HT1080 (cell line): ENCODE results near the gene CHD2. TPM values are rescaled to one million over a fixed set of nuclear protein-coding genes. Genes with fewer than 3 reads are reported as not detected.
"Not testable (repeated sequence)": the region's sequence is repeated elsewhere in the genome, so short reads cannot be mapped to it uniquely, and the experiment has no call there.

Experiments
- DNase-seq: peaks from one replicate; pipeline ENCODE4 v3.0.0-alpha.2; 2015; ENCODE audit warnings: low read depth
- total RNA-seq: library from RNA; depleted of rRNA; stranded (reverse); fragments of >200 nt; shearing (Covaris generic); gene quantifications from 2 replicates; pipeline ENCODE4 v1.2.3, GENCODE V29; 2014

The CHD2 gene
- total RNA-seq, 1 experiment from 2014 or later = 28.1 TPM

DNA sequence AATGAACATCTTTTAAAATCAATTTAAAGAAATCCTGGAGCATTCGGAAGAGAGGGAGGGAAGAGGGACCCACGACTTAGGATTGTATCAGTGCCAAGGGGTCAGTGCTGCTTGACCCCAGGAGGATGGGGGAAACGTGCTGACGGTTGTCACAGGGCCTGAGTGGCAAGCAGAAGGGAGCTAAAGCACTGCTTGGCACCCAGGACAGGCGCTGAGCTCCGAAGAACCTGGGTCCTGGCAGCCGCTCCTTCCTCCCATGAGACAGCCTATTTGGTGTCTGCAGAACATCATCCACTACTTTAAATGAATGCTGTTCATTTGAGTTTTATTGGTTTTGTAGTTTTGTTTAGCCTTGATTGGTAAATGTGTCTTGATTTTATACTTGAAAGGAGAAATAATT, 134.4 kb downstream of the CHD2 start:
- no peak for DNase-seq

DNA sequence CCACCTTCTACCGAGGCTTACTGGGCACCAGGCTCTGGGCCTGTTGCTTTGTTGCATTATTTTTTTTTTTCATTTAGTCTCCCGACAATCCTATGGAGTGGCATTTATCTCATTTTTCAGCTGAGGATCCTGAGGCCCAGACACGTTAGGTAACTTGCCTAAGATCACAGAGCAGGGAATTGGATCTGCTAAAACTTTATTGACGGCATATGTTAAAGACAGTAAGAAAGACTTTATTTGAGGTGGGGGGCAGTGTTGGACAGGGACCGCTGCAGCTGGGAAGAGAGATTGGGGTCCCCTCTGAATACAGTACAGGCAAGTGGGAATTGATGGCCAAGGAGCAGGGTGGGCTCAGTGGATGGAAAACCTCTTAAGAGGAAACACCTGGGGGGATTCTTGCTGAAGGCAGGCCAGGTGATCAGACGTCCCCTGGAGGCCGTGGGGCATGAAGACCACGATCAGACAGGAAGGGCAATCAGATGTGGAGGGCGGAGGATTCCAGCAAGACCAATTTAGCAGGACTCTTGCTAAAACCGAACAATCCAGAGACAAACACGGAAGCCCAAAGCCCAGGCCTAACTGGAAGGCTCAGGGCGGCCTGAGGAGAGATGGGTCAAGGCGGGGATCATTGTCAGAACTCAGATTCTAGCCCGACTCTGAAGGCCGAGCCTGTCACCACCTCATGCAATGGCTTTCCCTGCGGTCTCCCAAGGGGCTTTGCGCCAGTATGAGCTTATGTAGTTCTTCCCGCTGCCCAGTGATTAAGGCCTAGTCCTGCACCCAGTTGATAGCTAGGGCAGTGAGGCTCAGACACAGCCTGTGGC, 135.2 kb downstream of the CHD2 start:
- DNase-seq = no peak

DNA sequence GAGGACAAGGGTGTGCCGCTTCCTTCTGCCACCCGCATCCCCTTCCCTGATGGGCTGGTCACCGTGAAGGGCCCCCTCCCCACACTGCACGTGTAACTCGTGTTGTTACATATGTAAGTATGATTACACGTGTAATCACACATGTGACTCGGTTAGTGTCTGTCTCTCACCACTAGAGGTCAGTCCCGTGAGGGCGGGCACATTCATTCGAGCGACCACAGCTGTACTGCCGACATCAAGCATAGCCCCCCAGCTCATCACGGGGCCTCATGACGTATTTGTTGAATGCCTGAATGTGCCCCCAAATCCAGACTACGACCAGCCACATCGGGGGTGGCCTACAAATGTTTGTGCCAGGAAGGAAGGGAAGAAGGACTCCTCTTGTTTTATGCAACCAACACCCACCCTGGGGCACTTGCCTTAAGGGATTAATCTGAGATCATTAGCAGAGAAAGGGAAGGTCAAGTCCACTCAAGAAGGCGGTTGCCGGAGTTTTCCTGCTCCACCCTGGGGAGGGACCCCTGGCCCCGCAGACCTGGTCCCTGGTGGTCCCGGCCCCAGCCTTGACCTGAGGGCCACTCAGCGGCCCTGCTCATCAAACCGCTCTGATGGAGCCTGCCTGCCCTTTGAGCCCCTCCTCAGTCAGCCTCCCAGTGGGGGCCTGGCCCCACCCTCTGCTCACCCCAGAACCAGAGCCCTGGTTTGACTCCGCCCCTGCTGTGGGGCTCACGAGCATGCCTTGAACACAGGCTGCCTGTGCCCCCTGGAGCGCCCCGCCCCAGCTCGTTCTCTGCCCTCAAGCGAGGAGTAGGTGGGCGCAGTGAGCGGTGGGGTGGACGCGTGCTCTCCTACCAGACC, 136.1 kb downstream of the CHD2 start:
- DNase-seq = no peak

- no peak for DNase-seq
Measured at GRCh38 chr15:93036951-93037819, 137.1 kb downstream of the CHD2 start.

- no peak for DNase-seq
Measured at GRCh38 chr15:93037820-93038705, 137.9 kb downstream of the CHD2 start.

- DNase-seq = not testable (repeated sequence)
Measured at GRCh38 chr15:93039562-93040287, 139.6 kb downstream of the CHD2 start.

DNA sequence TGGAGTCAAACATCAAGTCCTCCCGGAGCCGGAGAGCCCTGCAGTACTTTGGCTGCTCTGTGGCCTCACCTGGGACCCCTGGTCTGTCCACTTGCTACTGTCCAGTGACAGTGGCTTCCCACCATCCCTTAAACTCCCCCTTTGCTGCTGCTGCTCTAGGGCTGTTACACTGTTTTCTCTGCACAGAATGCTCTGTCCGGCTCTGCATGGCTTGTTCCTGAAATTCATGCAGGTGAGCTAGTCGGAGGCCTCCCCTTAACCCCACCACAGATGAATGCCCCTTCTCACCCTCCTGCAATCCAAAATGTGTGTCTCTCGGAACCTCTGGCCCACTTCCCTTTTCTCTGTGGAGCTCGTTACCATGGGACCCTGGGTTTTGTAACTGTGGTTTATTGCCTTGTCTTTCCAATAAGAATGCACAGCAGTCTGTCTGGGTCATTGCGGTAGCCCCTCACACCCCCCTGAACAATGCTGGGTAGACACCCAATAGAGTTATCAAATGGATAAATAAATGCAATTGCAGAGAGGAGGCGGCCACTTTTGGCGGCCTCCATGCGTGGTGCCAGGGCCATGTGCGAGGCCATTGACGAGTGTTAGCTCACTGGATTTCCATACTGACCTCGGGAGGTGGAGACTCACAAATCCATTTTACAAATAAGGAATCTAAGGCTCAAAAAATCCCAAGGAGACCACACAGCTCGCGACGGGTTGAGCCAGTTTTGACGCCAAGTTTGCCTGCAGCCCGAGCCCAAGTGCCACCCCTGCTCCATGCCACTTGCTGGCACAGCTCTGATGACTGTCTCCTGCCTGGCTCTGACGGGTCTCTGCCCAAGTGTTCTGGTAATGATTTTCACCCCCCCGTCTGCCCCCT, 140.4 kb downstream of the CHD2 start:
- no peak for DNase-seq

DNA sequence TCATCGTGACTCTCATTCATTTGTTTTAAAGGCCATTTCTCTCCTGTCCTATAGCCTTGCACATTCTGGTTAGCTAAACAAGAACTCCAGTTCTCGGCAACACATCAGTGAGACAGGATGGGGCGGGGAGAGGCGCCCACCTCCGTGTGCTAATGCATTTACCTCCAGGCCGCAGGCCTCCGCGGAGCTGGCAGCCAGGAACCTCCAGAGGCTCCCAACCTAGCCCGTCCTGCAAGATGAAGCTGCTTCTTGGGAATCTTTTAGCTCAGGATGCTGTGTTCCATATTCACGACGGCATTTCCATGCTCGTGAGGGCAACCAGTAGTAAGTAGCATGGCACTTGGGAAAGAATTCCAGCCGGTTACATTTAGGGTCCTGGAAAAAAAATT, 141.0 kb downstream of the CHD2 start:
- DNase-seq = no peak

DNA sequence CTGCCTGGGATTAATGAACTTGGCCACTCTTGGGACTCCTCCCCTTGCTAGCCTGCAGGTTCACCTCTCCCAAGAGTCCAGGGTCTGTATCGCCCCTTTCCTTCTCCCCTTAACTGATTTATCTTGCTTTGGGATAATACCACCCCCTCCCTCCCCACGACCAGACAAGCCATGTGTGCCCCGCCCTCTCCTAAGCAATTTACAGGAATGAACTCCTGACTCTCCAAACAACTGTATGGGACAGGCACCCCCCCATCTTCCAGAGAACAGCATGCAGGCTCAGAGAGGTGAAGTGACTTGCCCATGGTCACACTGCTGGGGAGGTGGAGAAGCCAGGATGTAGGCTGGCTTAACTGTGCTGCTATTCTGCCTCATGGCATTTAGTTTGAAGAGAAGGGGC, 142.1 kb downstream of the CHD2 start:
- no peak for DNase-seq

- DNase-seq = no peak
Measured at GRCh38 chr15:93042691-93043378, 142.7 kb downstream of the CHD2 start.

DNA sequence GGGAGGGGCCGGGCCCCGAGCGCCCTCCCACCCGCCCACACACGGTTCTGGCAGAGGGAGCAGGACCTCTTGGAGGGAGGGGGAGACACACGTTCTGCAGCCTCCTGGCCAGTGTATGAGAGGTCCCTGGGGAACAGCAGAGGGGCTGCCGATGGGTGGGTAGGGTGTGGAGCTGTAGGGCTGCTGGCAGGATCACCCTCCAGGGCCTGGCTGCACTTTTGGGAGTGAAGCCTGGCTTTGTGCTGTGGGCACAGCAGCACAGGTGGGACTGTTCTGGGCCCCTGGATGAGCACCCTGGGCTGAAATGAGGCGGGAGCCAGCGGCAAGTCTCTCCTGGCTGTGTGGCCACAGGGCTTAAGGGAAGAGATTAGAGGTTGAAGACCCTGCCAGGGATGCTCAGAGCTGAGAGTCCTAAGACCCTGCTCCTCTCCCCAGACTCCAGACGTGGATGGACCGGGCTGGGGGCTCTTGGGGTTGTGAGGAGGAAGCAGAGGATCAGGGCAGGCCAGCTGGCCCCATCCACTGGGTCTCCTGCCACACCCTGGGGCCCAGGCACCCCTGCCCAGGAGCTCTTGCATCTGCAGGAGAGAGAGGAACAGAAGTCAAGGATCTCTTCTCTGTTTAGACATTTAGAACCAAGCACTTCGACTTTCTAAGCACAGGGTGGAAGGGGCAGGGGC, 143.6 kb downstream of the CHD2 start:
- no peak for DNase-seq

DNA sequence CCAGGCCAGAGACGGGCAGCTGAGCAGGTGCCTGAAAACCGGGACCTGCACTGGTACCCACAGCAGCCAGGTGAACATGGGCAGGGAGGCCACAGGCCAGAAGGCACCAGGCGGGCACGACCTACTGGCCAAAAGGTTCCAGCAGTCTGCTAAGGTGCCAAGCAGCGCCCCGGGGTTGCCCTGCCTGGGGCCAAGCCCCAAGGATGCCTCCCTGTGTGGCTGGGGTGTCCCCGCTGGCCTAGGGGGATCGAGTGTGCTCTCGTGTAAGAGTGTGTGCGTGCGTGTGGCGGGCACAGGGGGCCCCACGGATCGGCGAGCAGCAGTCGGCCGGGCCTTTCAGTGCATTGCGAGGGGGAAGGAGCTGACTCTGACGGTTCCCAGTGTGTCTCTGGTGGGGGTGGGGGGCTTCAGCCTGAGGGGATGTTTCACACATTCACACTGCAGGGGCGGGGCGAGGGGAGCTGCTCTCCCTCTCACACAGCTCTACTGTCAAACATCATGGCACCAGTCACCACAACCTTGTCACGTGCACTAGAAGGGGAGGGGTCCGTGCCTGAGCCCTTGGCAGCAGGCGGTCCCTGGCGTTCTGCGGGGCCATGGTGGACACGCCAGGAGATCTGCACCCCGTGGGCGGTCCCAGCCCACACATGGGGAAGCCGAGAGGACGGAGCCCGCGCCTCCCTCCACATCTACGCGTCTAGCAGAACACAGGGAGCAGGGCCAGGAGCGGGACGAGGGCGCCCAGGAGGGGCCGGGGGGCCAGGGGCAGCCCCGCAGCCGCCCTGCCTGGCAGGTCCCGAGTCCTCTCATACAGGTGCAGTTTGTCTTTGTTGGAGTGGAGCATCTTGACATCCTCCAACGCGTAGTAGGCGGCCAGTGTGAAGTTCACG, 144.4 kb downstream of the CHD2 start:
- DNase-seq = no peak

DNA sequence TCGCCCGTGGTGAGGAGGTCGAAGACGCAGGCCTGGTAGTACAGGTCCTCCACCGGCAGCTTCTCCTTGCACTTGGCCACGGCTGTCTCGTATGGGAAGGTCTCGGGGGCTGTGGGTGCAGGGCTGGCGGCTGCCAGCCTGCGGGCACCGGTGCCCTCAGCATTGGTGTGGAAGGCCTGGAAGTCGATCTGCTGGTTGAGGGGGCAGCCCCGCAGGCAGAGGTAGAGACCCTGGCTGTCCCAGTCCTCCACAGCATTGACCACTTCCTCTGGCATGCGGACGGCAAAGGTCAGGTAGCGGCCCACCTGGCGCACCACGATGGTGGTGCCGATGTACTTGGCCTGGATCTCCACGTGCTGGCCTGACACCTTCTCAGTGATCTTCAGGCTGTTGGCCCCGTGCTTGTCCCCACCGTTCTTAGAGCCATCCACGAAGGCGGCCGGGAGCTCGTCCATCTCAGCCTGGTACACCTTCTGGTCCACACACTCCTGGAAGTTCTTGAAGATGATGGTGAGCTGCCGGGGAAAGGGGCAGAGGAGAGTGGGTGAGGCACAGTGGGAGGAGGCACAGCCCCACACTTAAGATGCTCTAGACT, 145.2 kb downstream of the CHD2 start:
- DNase-seq = no peak

- DNase-seq = no peak
Measured at GRCh38 chr15:93046120-93046519, 146.0 kb downstream of the CHD2 start.

GRCh38 chr15:93046721-93047120, 146.6 kb downstream of the CHD2 start:
- no peak for DNase-seq
